K562 (cell line): Measurements from ENCODE around the gene MRGPRX3.
"Not testable (repeated sequence)": the region's sequence is repeated elsewhere in the genome, so short reads cannot be mapped to it uniquely, and the experiment has no call there.

ENCODE experiments used
- CHD2 ChIP-seq: IDR thresholded peaks from 2 replicates; pipeline ENCODE4 v1.6.1; 2011; ENCODE audit warnings: low read depth, low read length
- CREBBP ChIP-seq: IDR thresholded peaks from one replicate; pipeline ENCODE4 v1.6.1; 2012; ENCODE audit warnings: low read depth, mild to moderate bottlenecking, control low read depth, inconsistent platforms, low read length
- FOSL1 ChIP-seq: fragments of 200-800 bp; sonication (Bioruptor generic); conservative IDR thresholded peaks from 2 replicates; pipeline ENCODE4 v1.6.1; 2016; ENCODE audit warnings: missing genetic modification characterization, missing compliant biosample characterization
- FOXK1 ChIP-seq: sonication (generic); formaldehyde crosslinking; IDR thresholded peaks from 2 replicates; pipeline ENCODE4 v1.8.0; 2022; ENCODE audit warnings: missing genetic modification reagents, mild to moderate bottlenecking, borderline replicate concordance
- IFI16 ChIP-seq: fragments of 250-450 bp; sonication (Bioruptor Pico); IDR thresholded peaks from 2 replicates; pipeline ENCODE4 v2.1.2; 2022; ENCODE audit warnings: mild to moderate bottlenecking, inconsistent platforms
- KLF13 ChIP-seq: fragments of 450-650 bp; IDR thresholded peaks from 2 replicates; pipeline ENCODE4 v1.6.1; 2016; ENCODE audit warnings: missing genetic modification characterization, low read depth, mild to moderate bottlenecking, missing compliant biosample characterization, moderate library complexity, borderline replicate concordance
- POLR2AphosphoS5 ChIP-seq: IDR thresholded peaks from 2 replicates; pipeline ENCODE4 v1.6.1; 2011; ENCODE audit warnings: mild to moderate bottlenecking, low read depth, low read length, moderate library complexity; ENCODE audit not compliant: control insufficient read depth, insufficient read depth
- YY1 ChIP-seq, 3 experiments: IDR thresholded peaks; 2 replicates each; pipeline ENCODE4 v1.6.1; 2011; ENCODE audit warnings: low read length in 2 of 3, mild to moderate bottlenecking in 2 of 3, moderate library complexity in 2 of 3, borderline replicate concordance in 1 of 3, control low read depth in 1 of 3, low read depth in 1 of 3; ENCODE audit not compliant: insufficient read depth in 3 of 3, insufficient replicate concordance in 2 of 3, control insufficient read depth in 1 of 3, insufficient read length in 1 of 3; ENCODE audit errors: extremely low read depth in 1 of 3
- ZNF324 ChIP-seq: fragments of 250-450 bp; sonication (Bioruptor Pico); IDR thresholded peaks from 2 replicates; pipeline ENCODE4 v1.4.0; 2020; ENCODE audit warnings: mild to moderate bottlenecking
- TF ChIP-seq, protein P1 (sequence below), 3 experiments: IDR thresholded peaks in 2 of 3; conservative IDR thresholded peaks in 1 of 3; 2 replicates each; pipeline ENCODE4 v1.5.1; 2011 to 2012; ENCODE audit warnings: low read length in 3 of 3, mild to moderate bottlenecking in 3 of 3, control low read depth in 2 of 3, improper control_type of control experiment in 1 of 3, inconsistent platforms in 1 of 3, low read depth in 1 of 3, mixed read lengths in 1 of 3, moderate library complexity in 1 of 3; ENCODE audit not compliant: insufficient read depth in 2 of 3
- TF ChIP-seq, protein P2 (sequence below): sonication (generic); formaldehyde crosslinking; IDR thresholded peaks from 2 replicates; pipeline ENCODE4 v1.8.0; 2022; ENCODE audit warnings: missing genetic modification reagents, mild to moderate bottlenecking, borderline replicate concordance

- TF ChIP-seq YY1 (IDR thresholded peaks at IDR 0.05; ENCODE audit: borderline replicate concordance in 1 of 3, control insufficient read depth in 1 of 3, extremely low read depth in 1 of 3, insufficient read depth in 3 of 3, insufficient read length in 1 of 3, insufficient replicate concordance in 2 of 3, low read depth in 1 of 3, low read length in 2 of 3); ZNF324 (CRISPR knock-in tag); CHD2; CREBBP; KLF13; FOXK1 (CRISPR knock-in tag); POLR2AphosphoS5; FOSL1; IFI16 (CRISPR knock-in tag): not testable (repeated sequence)
- TF ChIP-seq, protein P1, sequence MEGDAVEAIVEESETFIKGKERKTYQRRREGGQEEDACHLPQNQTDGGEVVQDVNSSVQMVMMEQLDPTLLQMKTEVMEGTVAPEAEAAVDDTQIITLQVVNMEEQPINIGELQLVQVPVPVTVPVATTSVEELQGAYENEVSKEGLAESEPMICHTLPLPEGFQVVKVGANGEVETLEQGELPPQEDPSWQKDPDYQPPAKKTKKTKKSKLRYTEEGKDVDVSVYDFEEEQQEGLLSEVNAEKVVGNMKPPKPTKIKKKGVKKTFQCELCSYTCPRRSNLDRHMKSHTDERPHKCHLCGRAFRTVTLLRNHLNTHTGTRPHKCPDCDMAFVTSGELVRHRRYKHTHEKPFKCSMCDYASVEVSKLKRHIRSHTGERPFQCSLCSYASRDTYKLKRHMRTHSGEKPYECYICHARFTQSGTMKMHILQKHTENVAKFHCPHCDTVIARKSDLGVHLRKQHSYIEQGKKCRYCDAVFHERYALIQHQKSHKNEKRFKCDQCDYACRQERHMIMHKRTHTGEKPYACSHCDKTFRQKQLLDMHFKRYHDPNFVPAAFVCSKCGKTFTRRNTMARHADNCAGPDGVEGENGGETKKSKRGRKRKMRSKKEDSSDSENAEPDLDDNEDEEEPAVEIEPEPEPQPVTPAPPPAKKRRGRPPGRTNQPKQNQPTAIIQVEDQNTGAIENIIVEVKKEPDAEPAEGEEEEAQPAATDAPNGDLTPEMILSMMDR (IDR thresholded peaks at IDR 0.05 in 2 of 3, conservative IDR thresholded peaks at IDR 0.05 in 1 of 3; ENCODE audit: insufficient read depth in 2 of 3, low read depth in 1 of 3, low read length in 3 of 3): not testable (repeated sequence)
- TF ChIP-seq, protein P2, sequence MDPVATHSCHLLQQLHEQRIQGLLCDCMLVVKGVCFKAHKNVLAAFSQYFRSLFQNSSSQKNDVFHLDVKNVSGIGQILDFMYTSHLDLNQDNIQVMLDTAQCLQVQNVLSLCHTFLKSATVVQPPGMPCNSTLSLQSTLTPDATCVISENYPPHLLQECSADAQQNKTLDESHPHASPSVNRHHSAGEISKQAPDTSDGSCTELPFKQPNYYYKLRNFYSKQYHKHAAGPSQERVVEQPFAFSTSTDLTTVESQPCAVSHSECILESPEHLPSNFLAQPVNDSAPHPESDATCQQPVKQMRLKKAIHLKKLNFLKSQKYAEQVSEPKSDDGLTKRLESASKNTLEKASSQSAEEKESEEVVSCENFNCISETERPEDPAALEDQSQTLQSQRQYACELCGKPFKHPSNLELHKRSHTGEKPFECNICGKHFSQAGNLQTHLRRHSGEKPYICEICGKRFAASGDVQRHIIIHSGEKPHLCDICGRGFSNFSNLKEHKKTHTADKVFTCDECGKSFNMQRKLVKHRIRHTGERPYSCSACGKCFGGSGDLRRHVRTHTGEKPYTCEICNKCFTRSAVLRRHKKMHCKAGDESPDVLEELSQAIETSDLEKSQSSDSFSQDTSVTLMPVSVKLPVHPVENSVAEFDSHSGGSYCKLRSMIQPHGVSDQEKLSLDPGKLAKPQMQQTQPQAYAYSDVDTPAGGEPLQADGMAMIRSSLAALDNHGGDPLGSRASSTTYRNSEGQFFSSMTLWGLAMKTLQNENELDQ (CRISPR knock-in tag): not testable (repeated sequence)
Observed at GRCh38 chr11:18121331-18121828, 11.0 kb upstream of the MRGPRX3 start.
